Thoracic aorta (tissue), 2 donors: Measurements from ENCODE around the gene PREX1. TPM values are rescaled to one million over a fixed set of nuclear protein-coding genes. Genes with fewer than 3 reads are reported as not detected.

ENCODE experiments used
- ATAC-seq: fragments of 150-250 bp; one replicate; pipeline ENCODE4 v1.8.0; 2017; ENCODE audit warnings: low read depth; ENCODE audit not compliant: insufficient number of reproducible peaks, low FRiP score
- DNase-seq: peaks from one replicate; pipeline ENCODE4 v3.0.0-alpha.2; 2020; ENCODE audit warnings: low spot score
- H3K27ac ChIP-seq, 2 donors: fragments of 200-600 bp; sonication (generic); 1 replicate in 1 of 2; 2 replicates in 1 of 2; pipeline ENCODE4 v1.5.1; 2016; ENCODE audit warnings: mild to moderate bottlenecking in 2 of 2, moderate library complexity in 2 of 2
- H3K27me3 ChIP-seq: fragments of 200-600 bp; sonication (generic); replicated peaks from 2 replicates; pipeline ENCODE4 v1.6.0; 2016; ENCODE audit warnings: mild to moderate bottlenecking; ENCODE audit not compliant: insufficient read depth
- H3K36me3 ChIP-seq: fragments of 200-600 bp; sonication (generic); one replicate; pipeline ENCODE4 v1.5.1; 2016
- H3K4me1 ChIP-seq, 2 donors: fragments of 200-600 bp; sonication (generic); 1 replicate in 1 of 2; 2 replicates in 1 of 2; pipeline versions ENCODE4 v1.5.1 to v1.6.0; 2016; ENCODE audit warnings: low read depth in 2 of 2, mild to moderate bottlenecking in 1 of 2; ENCODE audit not compliant: control insufficient read depth in 1 of 2
- H3K4me3 ChIP-seq: fragments of 200-600 bp; sonication (generic); 2 replicates; pipeline ENCODE4 v1.5.1; 2016; ENCODE audit warnings: mild to moderate bottlenecking
- H3K9me3 ChIP-seq: fragments of 200-600 bp; sonication (generic); 2 replicates; pipeline ENCODE4 v1.5.1; 2016
- CTCF ChIP-seq: fragments of 200-600 bp; sonication (generic); IDR thresholded peaks from one replicate; pipeline ENCODE4 v1.5.1; 2019; ENCODE audit warnings: antibody characterized with exemption
- total RNA-seq, 2 donors: library from RNA; depleted of rRNA; stranded (reverse); fragments of >200 nt; gene quantifications; one replicate each; pipeline versions ENCODE4 v1.1.0 to v1.2.3, GENCODE V29; 2016

PREX1 gene
- total RNA-seq, 2 donors from 2014 or later, result 94.6 to 101 TPM

GRCh38 chr20:48639899-48640298, 187.9 kb downstream of the PREX1 start:
- no peak for DNase-seq
- no peak for TF ChIP-seq CTCF
- Histone ChIP-seq H3K4me1 (no peaks in the 10 kb centered on the region), H3K36me3 (peaks cover 70% of the 10 kb centered on the region), H3K9me3 (no peaks in the 10 kb centered on the region), H3K27me3 (no peaks in the 10 kb centered on the region), H3K27ac (no peak overlapping the region), H3K4me3 (no peak overlapping the region)
- no peak for ATAC-seq

- no peak for TF ChIP-seq CTCF
- H3K9me3 ChIP-seq, result no peaks in the 10 kb centered on the region
- DNase-seq (no peak), ATAC-seq (no peak)
- no peak overlapping the region for H3K27ac ChIP-seq
- H3K4me3 ChIP-seq, result no peak overlapping the region
- no peaks in the 10 kb centered on the region for H3K27me3 ChIP-seq
- H3K36me3 ChIP-seq, result peaks cover 67% of the 10 kb centered on the region
- H3K4me1 ChIP-seq, result no peaks in the 10 kb centered on the region
Observed at GRCh38 chr20:48638546-48638945, 189.3 kb downstream of the PREX1 start.

- Histone ChIP-seq H3K36me3 (peaks cover 65% of the 10 kb centered on the region), H3K4me3 (no peak overlapping the region), H3K27ac (no peak overlapping the region), H3K9me3 (no peaks in the 10 kb centered on the region), H3K4me1 (no peaks in the 10 kb centered on the region), H3K27me3 (no peaks in the 10 kb centered on the region)
- DNase-seq (no peak), ATAC-seq (no peak)
- no peak for TF ChIP-seq CTCF
Observed at GRCh38 chr20:48637461-48637860, 190.3 kb downstream of the PREX1 start.

- no peaks in the 10 kb centered on the region for H3K27me3 ChIP-seq
- ATAC-seq, result no peak
- H3K36me3 ChIP-seq, result peaks cover 66% of the 10 kb centered on the region
- H3K27ac ChIP-seq, result no peak overlapping the region
- H3K4me1 ChIP-seq, result no peaks in the 10 kb centered on the region
- H3K9me3 ChIP-seq, result no peaks in the 10 kb centered on the region
- H3K4me3 ChIP-seq, result no peak overlapping the region
- TF ChIP-seq CTCF, result no peak
- no peak for DNase-seq
Observed at GRCh38 chr20:48636301-48636700, 191.5 kb downstream of the PREX1 start.

- H3K4me1 ChIP-seq, result no peaks in the 10 kb centered on the region
- no peaks in the 10 kb centered on the region for H3K9me3 ChIP-seq
- ATAC-seq, result no peak
- no peak for DNase-seq
- TF ChIP-seq CTCF, result peak; percentile 67
- H3K36me3 ChIP-seq, result peaks cover 67% of the 10 kb centered on the region
- H3K27ac ChIP-seq, result no peak overlapping the region
- no peaks in the 10 kb centered on the region for H3K27me3 ChIP-seq
- no peak overlapping the region for H3K4me3 ChIP-seq
Observed at GRCh38 chr20:48635791-48636267, 192.0 kb downstream of the PREX1 start.
